H9 (cell line): Measurements from ENCODE around the gene TTYH2. TPM values are rescaled to one million over a fixed set of nuclear protein-coding genes. Genes with fewer than 3 reads are reported as not detected.

Experiments
- DNase-seq: peaks from one replicate; pipeline ENCODE4 v3.0.0-alpha.2; 2017
- H2AFZ ChIP-seq: one replicate; pipeline ENCODE4 v1.6.1; 2013; ENCODE audit warnings: mild to moderate bottlenecking, low read length, control low read depth, moderate library complexity
- H2AK5ac ChIP-seq: 2 replicates; pipeline ENCODE4 v1.6.1; 2013; ENCODE audit warnings: low read length, control low read depth, mixed read lengths; ENCODE audit not compliant: insufficient read length
- H2BK120ac ChIP-seq: one replicate; pipeline ENCODE4 v1.6.1; 2013; ENCODE audit warnings: low read depth, mild to moderate bottlenecking, low read length, control low read depth, inconsistent platforms; ENCODE audit not compliant: poor library complexity, severe bottlenecking
- H2BK12ac ChIP-seq: 2 replicates; pipeline ENCODE4 v1.6.1; 2013; ENCODE audit warnings: low read length, control low read depth, mixed read lengths, low read depth; ENCODE audit not compliant: insufficient read length
- H2BK15ac ChIP-seq: 2 replicates; pipeline ENCODE4 v1.6.1; 2013; ENCODE audit warnings: low read depth, low read length, control low read depth
- H2BK20ac ChIP-seq: one replicate; pipeline ENCODE4 v1.6.1; 2013; ENCODE audit warnings: low read depth, mild to moderate bottlenecking, low read length, control low read depth, inconsistent platforms; ENCODE audit not compliant: poor library complexity, severe bottlenecking
- H2BK5ac ChIP-seq: 2 replicates; pipeline ENCODE4 v1.6.1; 2013; ENCODE audit warnings: low read length, control low read depth, mixed read lengths; ENCODE audit not compliant: insufficient read length
- H3K14ac ChIP-seq: 2 replicates; pipeline ENCODE4 v1.6.1; 2013; ENCODE audit warnings: low read length, control low read depth; ENCODE audit not compliant: insufficient read depth
- H3K18ac ChIP-seq: 2 replicates; pipeline ENCODE4 v1.6.1; 2013; ENCODE audit warnings: low read depth, mild to moderate bottlenecking, mixed read lengths, low read length, control low read depth; ENCODE audit not compliant: insufficient read length
- H3K23ac ChIP-seq: 2 replicates; pipeline ENCODE4 v1.6.1; 2013; ENCODE audit warnings: low read length, control low read depth, mixed read lengths, low read depth; ENCODE audit not compliant: insufficient read length
- H3K23me2 ChIP-seq: 2 replicates; pipeline ENCODE4 v1.6.1; 2013; ENCODE audit warnings: low read depth, mild to moderate bottlenecking, mixed read lengths, low read length, control low read depth; ENCODE audit not compliant: insufficient read length, poor library complexity, severe bottlenecking
- H3K27ac ChIP-seq: 2 replicates; pipeline ENCODE4 v1.5.1; 2013; ENCODE audit warnings: low read length, control low read depth, mixed read lengths, low read depth; ENCODE audit not compliant: insufficient read length
- H3K27me3 ChIP-seq: 2 replicates; pipeline ENCODE4 v1.6.1; 2013; ENCODE audit warnings: low read length, control low read depth, inconsistent platforms; ENCODE audit not compliant: insufficient read depth
- H3K4ac ChIP-seq: 2 replicates; pipeline ENCODE4 v1.6.1; 2013; ENCODE audit warnings: low read depth, mild to moderate bottlenecking, control low read depth, inconsistent platforms, low read length, moderate library complexity
- H3K4me1 ChIP-seq: 2 replicates; pipeline ENCODE4 v1.6.1; 2013; ENCODE audit warnings: low read length, control low read depth, inconsistent platforms; ENCODE audit not compliant: insufficient read depth
- H3K4me2 ChIP-seq: 2 replicates; pipeline ENCODE4 v1.6.1; 2013; ENCODE audit warnings: low read length, control low read depth, mixed read lengths; ENCODE audit not compliant: insufficient read length, insufficient read depth
- H3K56ac ChIP-seq: 2 replicates; pipeline ENCODE4 v1.6.1; 2013; ENCODE audit warnings: low read depth, mild to moderate bottlenecking, mixed read lengths, low read length, control low read depth; ENCODE audit not compliant: insufficient read length
- H3K79me1 ChIP-seq: 2 replicates; pipeline ENCODE4 v1.6.1; 2013; ENCODE audit warnings: low read depth, mild to moderate bottlenecking, moderate library complexity, low read length, control low read depth, inconsistent platforms; ENCODE audit not compliant: insufficient read depth, poor library complexity, severe bottlenecking
- H3K79me2 ChIP-seq: 2 replicates; pipeline ENCODE4 v1.6.1; 2013; ENCODE audit warnings: low read length, control low read depth, inconsistent platforms; ENCODE audit not compliant: insufficient read depth
- H3K9ac ChIP-seq: 2 replicates; pipeline ENCODE4 v1.6.1; 2013; ENCODE audit warnings: low read length, control low read depth, mixed read lengths; ENCODE audit not compliant: insufficient read length; ENCODE audit errors: extremely low read depth
- H3K9me3 ChIP-seq: one replicate; pipeline ENCODE4 v1.6.1; 2013; ENCODE audit warnings: low read depth, low read length, inconsistent platforms; ENCODE audit not compliant: control insufficient read depth
- H3T11ph ChIP-seq: one replicate; pipeline ENCODE4 v1.6.1; 2013; ENCODE audit warnings: mild to moderate bottlenecking, low read length, control low read depth, inconsistent platforms
- H4K20me1 ChIP-seq: one replicate; pipeline ENCODE4 v1.6.1; 2013; ENCODE audit not compliant: control insufficient read depth, insufficient read length, insufficient read depth
- H4K5ac ChIP-seq: 2 replicates; pipeline ENCODE4 v1.6.1; 2013; ENCODE audit warnings: low read depth, mild to moderate bottlenecking, mixed read lengths, low read length, control low read depth; ENCODE audit not compliant: insufficient read length
- H4K8ac ChIP-seq: replicated peaks from 2 replicates; pipeline ENCODE4 v1.6.1; 2013; ENCODE audit warnings: low read length, control low read depth, mixed read lengths, low read depth; ENCODE audit not compliant: insufficient read length
- H4K91ac ChIP-seq: 2 replicates; pipeline ENCODE4 v1.6.1; 2013; ENCODE audit warnings: low read depth, mild to moderate bottlenecking, moderate library complexity, mixed read lengths, low read length, control low read depth; ENCODE audit not compliant: insufficient read length
- H3K27ac Mint-ChIP-seq, 3 experiments: 2 replicates in 2 of 3; 3 replicates in 1 of 3; pipeline ENCODE4 v1.8.0; 2020 to 2021; ENCODE audit warnings: mixed read lengths in 3 of 3, mild to moderate bottlenecking in 1 of 3, moderate library complexity in 1 of 3
- H3K27me3 Mint-ChIP-seq: 2 replicates; pipeline ENCODE4 v1.8.0; 2021; ENCODE audit warnings: low read depth, mild to moderate bottlenecking, moderate library complexity, mixed read lengths
- H3K36me3 Mint-ChIP-seq, 3 experiments: 2 replicates in 2 of 3; 3 replicates in 1 of 3; pipeline ENCODE4 v1.8.0; 2020 to 2021; ENCODE audit warnings: low read depth in 3 of 3, mixed read lengths in 3 of 3; ENCODE audit not compliant: insufficient read depth in 1 of 3
- H3K4me1 Mint-ChIP-seq, 2 experiments: 2 replicates each; pipeline ENCODE4 v1.8.0; 2020; ENCODE audit warnings: mixed read lengths in 2 of 2
- H3K4me3 Mint-ChIP-seq, 2 experiments: 2 replicates in 1 of 2; 3 replicates in 1 of 2; pipeline ENCODE4 v1.8.0; 2020 to 2021; ENCODE audit warnings: mild to moderate bottlenecking in 2 of 2, mixed read lengths in 2 of 2, moderate library complexity in 1 of 2
- H3K9me3 Mint-ChIP-seq, 2 experiments: 2 replicates in 1 of 2; 3 replicates in 1 of 2; pipeline ENCODE4 v1.8.0; 2020; ENCODE audit warnings: mild to moderate bottlenecking in 2 of 2, mixed read lengths in 2 of 2, moderate library complexity in 1 of 2
- CTCF ChIP-seq: fragments of 200-600 bp; sonication (generic); conservative IDR thresholded peaks from 3 replicates; pipeline ENCODE4 v1.8.0; 2021; ENCODE audit warnings: antibody characterized with exemption, mild to moderate bottlenecking
- WGBS: extraction: QIAGEN DNeasy Blood & Tissue Kit; methylation state at CpG from one replicate; pipeline ENCODE4 v1.1.7; 2013; ENCODE audit warnings: missing lambda C conversion rate, low lambda C conversion rate, mixed read lengths; ENCODE audit not compliant: insufficient read length; ENCODE audit errors: extremely low coverage; 5-methylcytosine and 5-hydroxymethylcytosine counted together
- total RNA-seq: library from RNA; stranded (reverse); gene quantifications from 2 replicates; pipeline ENCODE4 v1.2.1, GENCODE V29; 2021

The TTYH2 gene
- total RNA-seq, 1 experiment from 2014 or later: 1.6 TPM

DNA sequence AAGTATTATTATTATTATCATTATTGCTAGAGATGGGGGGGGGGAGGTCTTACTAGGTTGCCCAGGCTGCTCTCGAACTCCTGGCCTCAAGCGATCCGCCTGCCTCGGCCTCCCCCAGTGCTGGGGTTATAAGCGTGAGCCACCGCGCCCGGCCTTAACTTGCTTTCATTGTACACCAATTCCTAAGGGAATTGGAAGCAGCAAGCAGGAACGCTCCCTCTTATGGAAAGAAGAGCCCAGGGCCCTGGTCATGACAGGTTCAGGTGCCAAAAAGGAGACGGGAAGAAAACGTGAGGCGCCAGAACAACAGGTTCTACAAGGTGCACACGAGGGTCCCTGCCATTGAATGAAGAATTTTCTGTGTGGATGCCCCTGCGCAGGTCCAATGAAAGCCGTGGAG lies 10.4 kb upstream of the TTYH2 start:
- H4K91ac ChIP-seq: no peak overlapping the region
- peaks cover 5% of the 10 kb centered on the region for H3K79me1 ChIP-seq
- H3T11ph ChIP-seq: no peak overlapping the region
- Mint-ChIP-seq H3K9me3 (peaks cover 3% of the 10 kb centered on the region in 2 experiments; a peak in 3 of 5 replicates), H3K27me3 (peaks cover 35% of the 10 kb centered on the region), H3K4me3 (peak overlapping the region; percentile 99 to 100), H3K36me3 (peaks cover 33 to 42% (median 41%) of the 10 kb centered on the region in 3 experiments), H3K4me1 (peaks cover 23 to 38% of the 10 kb centered on the region in 2 experiments), H3K27ac (peak overlapping the region in 1 of 3 experiments; percentile 45; a peak in 1 of 7 replicates)
- no CpG with 5 or more reads among the region's 15 CpGs for WGBS
- H2AFZ ChIP-seq: peak overlapping the region; percentile 45
- no peak overlapping the region for H2AK5ac ChIP-seq
- H3K23me2 ChIP-seq: peaks cover 8% of the 10 kb centered on the region
- no peak overlapping the region for H3K9ac ChIP-seq
- no peak overlapping the region for H2BK5ac ChIP-seq
- H3K4ac ChIP-seq: no peak overlapping the region
- peaks cover 22% of the 10 kb centered on the region; the same call in 1 of the 2 replicates for H3K79me2 ChIP-seq
- H4K20me1 ChIP-seq: peaks cover 2% of the 10 kb centered on the region
- H3K23ac ChIP-seq: no peak overlapping the region
- H2BK15ac ChIP-seq: no peak overlapping the region
- no peak overlapping the region for H4K5ac ChIP-seq
- no peak overlapping the region for H3K18ac ChIP-seq
- H3K56ac ChIP-seq: no peak overlapping the region
- peak overlapping the region; percentile 82 for H3K4me2 ChIP-seq
- H3K4me1 ChIP-seq: peaks cover 3% of the 10 kb centered on the region; the same call in 1 of the 2 replicates
- no peak for DNase-seq
- no peak overlapping the region for H3K14ac ChIP-seq
- no peak for TF ChIP-seq CTCF
- no peak overlapping the region for H4K8ac ChIP-seq
- no peaks in the 10 kb centered on the region; the same call in 1 of the 2 replicates for H3K27me3 ChIP-seq
- no peak overlapping the region for H2BK120ac ChIP-seq
- H2BK12ac ChIP-seq: no peak overlapping the region
- H2BK20ac ChIP-seq: no peak overlapping the region
- H3K9me3 ChIP-seq: no peaks in the 10 kb centered on the region
- H3K27ac ChIP-seq: no peak overlapping the region
